DMS153 treated with DMSO at 0.1 percent for 48 hours (cell line): Measurements from ENCODE around the gene KCNAB2.

Source experiments
- DNase-seq: peaks from one replicate; lab custom pipeline; 2025; ENCODE audit not compliant: unreplicated experiment; lab: John Stamatoyannopoulos, UW

Gene KCNAB2

DNA sequence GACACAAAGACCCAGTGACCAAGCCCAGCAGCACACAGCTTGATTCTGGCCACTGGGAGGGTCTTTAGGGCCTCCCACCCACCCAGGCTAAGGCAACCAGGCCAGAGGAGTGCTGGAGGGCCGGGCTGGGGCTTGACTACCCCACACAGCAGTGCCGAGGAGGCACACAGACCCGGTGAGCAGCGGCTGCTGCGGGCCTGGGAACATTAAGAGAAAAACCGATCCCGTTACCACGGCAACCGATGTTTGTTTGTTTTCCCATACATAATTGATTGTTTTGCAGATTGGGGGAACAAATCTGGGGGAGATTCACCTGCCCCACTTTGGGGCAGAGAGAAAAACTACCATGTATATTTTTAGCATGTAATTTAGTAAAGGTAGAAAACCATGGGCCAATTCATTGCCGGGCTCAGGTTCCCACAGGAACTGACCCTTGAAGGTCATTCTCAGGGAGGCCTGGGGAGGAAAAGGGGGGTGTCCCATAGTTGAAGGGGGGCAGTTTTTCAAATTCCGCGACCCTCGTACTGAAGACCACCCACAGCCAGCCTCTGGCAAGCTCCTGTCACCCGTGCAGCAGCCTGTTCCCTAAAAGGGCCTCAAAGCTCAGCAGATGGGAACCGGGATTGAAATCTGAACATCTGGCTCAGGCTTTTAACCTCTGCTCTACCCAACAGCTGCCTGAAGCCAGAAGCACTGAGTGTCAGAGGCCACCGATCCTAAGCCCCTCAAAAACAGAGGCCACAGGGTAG lies 99.1 kb downstream of the KCNAB2 start:
- DNase-seq: no peak

DNA sequence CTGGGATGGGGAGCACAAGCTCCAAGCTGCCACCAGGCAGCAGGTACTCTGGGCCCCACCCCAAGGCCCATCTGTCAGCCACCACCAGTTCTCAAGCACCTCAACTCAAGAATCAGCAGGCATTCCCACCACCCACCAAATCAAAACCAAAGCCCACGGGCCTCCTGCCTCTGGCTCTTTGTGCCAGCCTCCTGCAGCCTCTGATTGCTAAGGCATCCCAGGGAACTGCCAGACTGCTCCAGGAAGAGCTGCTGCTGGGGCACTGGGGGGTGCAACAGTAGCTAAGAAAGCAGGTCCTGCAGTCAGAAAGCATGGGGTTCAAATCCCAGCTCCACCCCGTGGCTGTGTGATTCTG lies 99.7 kb downstream of the KCNAB2 start:
- DNase-seq: no peak

DNA sequence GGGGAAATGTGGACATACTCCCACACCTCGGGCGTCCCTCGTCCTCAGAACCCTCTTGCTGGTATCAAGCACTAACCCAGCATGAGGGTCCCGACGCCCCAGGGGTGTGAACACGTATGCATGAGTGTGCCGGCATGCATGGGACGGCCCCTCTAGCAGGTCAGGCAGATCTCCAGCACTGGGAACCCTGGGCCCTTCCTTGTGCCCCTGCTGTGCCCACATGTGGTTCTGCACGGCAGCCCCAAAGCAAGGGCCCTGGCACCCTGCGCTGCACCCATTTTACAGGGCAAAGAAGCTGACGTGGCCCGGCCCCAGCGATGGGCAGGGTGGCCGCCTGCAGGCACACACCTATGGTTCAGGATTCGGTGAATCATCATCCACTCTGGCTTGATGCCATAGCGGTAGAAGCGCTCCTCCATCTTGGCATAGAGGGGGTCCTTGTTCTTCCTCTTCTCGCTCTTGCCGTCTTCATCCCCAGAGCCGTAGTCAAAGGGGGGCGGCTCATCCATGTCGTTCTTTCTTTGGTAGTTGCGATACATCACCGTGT lies 100.2 kb downstream of the KCNAB2 start:
- no peak for DNase-seq

DNA sequence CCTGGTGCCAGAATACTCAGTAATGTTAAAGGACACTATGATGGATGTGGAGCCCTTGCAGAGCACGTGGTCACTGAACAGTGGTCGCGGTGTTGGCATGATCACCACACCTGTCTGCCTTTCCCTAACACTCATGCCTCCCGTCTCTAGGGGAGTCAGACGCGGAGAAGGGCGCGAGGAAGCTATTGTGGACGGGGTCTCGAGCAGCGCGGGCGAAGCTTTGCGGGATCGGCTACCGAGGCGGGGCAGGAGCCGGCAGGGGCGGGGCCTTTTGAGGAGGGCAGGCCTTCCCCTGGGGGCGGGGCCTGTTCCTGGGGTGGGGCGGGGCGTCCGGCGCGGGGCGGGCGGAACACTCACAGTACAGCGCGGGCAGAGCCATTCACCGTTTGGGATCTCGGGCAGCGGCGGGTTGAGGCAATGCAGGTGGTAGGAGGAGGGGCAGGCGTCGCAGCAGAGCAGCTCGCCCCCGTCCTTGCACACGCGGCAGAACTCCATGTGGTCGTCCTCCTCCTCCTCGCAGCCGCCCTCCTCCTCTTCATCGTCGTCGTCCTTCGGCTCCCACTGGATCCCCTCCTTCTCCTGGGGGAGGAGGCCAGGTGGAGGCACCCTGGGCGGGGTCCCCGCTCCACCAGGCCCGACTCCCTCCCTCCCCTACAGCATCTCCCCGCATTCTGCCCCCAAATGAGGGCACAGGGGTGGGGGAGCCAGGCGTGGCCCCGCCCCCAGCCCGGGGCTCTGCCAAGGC lies 103.0 kb downstream of the KCNAB2 start:
- peak; percentile 62 for DNase-seq

DNA sequence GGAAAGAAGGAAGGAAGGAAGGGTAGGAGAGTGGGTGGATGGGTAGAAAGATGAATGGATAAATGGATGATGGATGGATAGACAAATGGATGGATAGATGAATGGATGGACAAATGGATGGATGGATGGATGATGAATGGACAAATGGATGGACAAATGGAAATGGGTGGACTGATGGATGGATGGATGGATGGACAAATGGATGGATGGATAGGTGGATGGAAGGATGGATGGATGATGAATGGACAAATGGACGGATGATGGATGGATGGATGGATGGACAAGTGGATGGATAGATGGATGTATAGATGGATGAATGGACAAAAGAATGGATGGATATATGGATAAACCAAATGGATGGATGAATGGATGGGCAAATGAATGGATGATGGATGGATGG lies 103.9 kb downstream of the KCNAB2 start:
- DNase-seq: no peak

DNA sequence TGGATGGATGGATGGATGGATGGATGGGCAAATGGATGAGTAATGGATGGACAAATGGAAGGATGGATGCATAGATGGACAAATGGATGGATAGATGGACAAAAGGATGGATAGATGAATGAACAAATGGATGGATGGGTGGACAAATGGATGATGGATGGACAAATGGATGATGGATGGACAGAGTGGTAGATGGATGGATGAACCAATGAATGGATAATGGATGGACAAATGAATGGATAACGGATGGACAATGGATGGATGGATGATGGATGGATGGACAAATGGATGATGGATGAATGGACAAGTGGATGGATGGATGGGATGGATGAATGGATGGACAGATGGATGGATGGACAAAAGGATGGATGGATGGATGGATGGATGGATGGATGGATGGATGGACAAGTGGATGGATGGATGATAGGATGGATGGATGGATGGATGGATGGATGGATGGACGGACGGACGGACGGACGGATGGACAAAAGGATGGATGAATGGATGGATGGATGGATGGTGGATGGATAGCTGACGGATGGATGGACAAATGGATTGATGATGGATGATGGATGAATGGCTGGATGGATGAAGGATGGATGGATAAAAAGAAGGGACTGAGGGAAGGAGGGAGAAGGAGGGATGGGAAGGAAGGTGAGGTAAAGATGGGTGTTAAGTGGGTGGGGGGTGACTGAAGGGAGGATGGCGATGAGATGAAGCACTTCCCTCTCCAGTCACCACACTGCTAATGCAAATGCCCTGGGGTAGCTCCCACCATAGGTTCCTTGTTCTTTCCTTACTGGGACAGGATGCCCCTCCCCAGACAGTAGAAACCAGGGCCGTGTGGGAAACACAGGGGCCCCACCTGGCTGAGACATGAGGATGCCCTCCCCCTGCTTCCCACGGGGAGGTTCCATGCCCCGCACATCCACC lies 104.6 kb downstream of the KCNAB2 start:
- DNase-seq: no peak
